Measurements from ENCODE around the gene ADIPOR2. TPM values are rescaled to one million over a fixed set of nuclear protein-coding genes. Genes with fewer than 3 reads are reported as not detected.
"Not testable (repeated sequence)": the region's sequence is repeated elsewhere in the genome, so short reads cannot be mapped to it uniquely, and the experiment has no call there.

The ADIPOR2 gene
- total and polyA plus RNA-seq, 2 of the 4 experiments (the other 2 are of a cell fraction), result 20.0 to 24.9 TPM

GRCh38 chr12:1710870-1711269, 20.0 kb downstream of the ADIPOR2 start:
- H3K9ac ChIP-seq (ENCODE audit: low read depth, low read length); H3K9me3 ChIP-seq (ENCODE audit: control insufficient read depth, insufficient read depth, low read length); H3K14ac ChIP-seq (replicated peaks; ENCODE audit: low read depth, low read length); H3K18ac ChIP-seq (ENCODE audit: low read depth, low read length); H2BK20ac ChIP-seq (ENCODE audit: low read depth, low read length); H3K27me3 ChIP-seq (ENCODE audit: control insufficient read depth, insufficient read depth, low read length); H3K4me1 ChIP-seq (ENCODE audit: control insufficient read depth, insufficient read depth, low read length); CTCF ChIA-PET; H3K56ac ChIP-seq (ENCODE audit: extremely low read depth, insufficient read depth, low read length); DNase-seq; H2AK9ac ChIP-seq (replicated peaks; ENCODE audit: low read depth, low read length, poor library complexity); H3K4me3 ChIP-seq (ENCODE audit: insufficient read depth, low read depth, low read length); BruUV-seq (replicated peaks); H2BK120ac ChIP-seq (ENCODE audit: low read depth, low read length); intact Hi-C loops (cut with micrococcal nuclease); ATAC-seq (ENCODE audit: low read depth); H2BK15ac ChIP-seq (ENCODE audit: low read depth, low read length); in situ Hi-C loops (cut with MboI; ENCODE audit: low sequenced_read_pairs); POLR2A ChIA-PET (ENCODE audit: unreplicated experiment); H3K4ac ChIP-seq (ENCODE audit: low read depth, low read length); H3K4me2 ChIP-seq (ENCODE audit: low read depth, low read length); H4K91ac ChIP-seq (ENCODE audit: insufficient read depth, low read depth, low read length); H4K8ac ChIP-seq (ENCODE audit: low read depth in 2 of 2, low read length in 2 of 2); dilution Hi-C loops (cut with HindIII; ENCODE audit: low sequenced_read_pairs, unreplicated experiment); H2BK5ac ChIP-seq (ENCODE audit: low read depth, low read length, poor library complexity, severe bottlenecking); H3K27ac ChIP-seq (ENCODE audit: insufficient read depth, low read length); H4K5ac ChIP-seq (ENCODE audit: low read depth, low read length); H3K23ac ChIP-seq (ENCODE audit: low read depth, low read length); H2AFZ ChIP-seq (replicated peaks; ENCODE audit: low read length, poor library complexity); H3K9me1 ChIP-seq (ENCODE audit: insufficient read depth, low read length); H2AK5ac ChIP-seq (ENCODE audit: low read depth, low read length); H3K36me3 ChIP-seq (ENCODE audit: control insufficient read depth, insufficient read depth, low read length): not testable (repeated sequence)
- Histone ChIP-seq H3K79me1 (ENCODE audit: low read depth in 1 of 2, low read length in 2 of 2) (peaks cover 35 to 73% of the 10 kb centered on the region in 2 experiments), H4K20me1 (ENCODE audit: insufficient read depth, low read length) (peaks cover 34% of the 10 kb centered on the region)
- no CpG with 5 or more reads among the region's 8 CpGs for WGBS, 2 experiments (ENCODE audit: extremely low coverage in 2 of 2, insufficient read length in 1 of 2)
